HCT116 (cell line): ENCODE results near the gene FNDC3B.

Experiments used
- CTCF ChIP-seq, 3 experiments: fragments of 200-600 bp in 1 of 3; sonication (generic) in 1 of 3; IDR thresholded peaks in 2 of 3; conservative IDR thresholded peaks in 1 of 3; 2 replicates each; pipeline ENCODE4 v1.5.1; 2012 to 2017; ENCODE audit warnings: low read depth in 2 of 3, low read length in 2 of 3, antibody characterized with exemption in 1 of 3, borderline replicate concordance in 1 of 3, control low read depth in 1 of 3, mild to moderate bottlenecking in 1 of 3, mixed read lengths in 1 of 3, mixed run types in 1 of 3, moderate library complexity in 1 of 3; ENCODE audit not compliant: insufficient read depth in 1 of 3
- REST ChIP-seq: IDR thresholded peaks from 2 replicates; pipeline ENCODE4 v1.6.1; 2012; ENCODE audit warnings: low read depth

GRCh38 chr3:172046268-172046915 is 7.0 kb downstream of the FNDC3B start:
- no peak for TF ChIP-seq CTCF (IDR thresholded peaks at IDR 0.05 in 2 of 3, conservative IDR thresholded peaks at IDR 0.05 in 1 of 3; ENCODE audit: borderline replicate concordance in 1 of 3, insufficient read depth in 1 of 3, low read depth in 2 of 3, low read length in 2 of 3)
- TF ChIP-seq REST = no peak
